IPS-15b (cell line): Measurements from ENCODE around the gene AK9.
"Not testable (repeated sequence)": the region's sequence is repeated elsewhere in the genome, so short reads cannot be mapped to it uniquely, and the experiment has no call there.

Source experiments
- H3K27me3 ChIP-seq: one replicate; pipeline ENCODE4 v1.6.1; 2013; ENCODE audit warnings: low read length; ENCODE audit not compliant: control insufficient read depth, insufficient read depth
- H3K36me3 ChIP-seq: one replicate; pipeline ENCODE4 v1.6.1; 2013; ENCODE audit warnings: low read length; ENCODE audit not compliant: control insufficient read depth, insufficient read depth
- H3K4me1 ChIP-seq: one replicate; pipeline ENCODE4 v1.6.1; 2013; ENCODE audit warnings: mild to moderate bottlenecking, low read length; ENCODE audit not compliant: control insufficient read depth, insufficient read depth
- H3K4me3 ChIP-seq: one replicate; pipeline ENCODE4 v1.5.1; 2013; ENCODE audit warnings: low read depth, low read length
- H3K9ac ChIP-seq: one replicate; pipeline ENCODE4 v1.6.1; 2013; ENCODE audit warnings: low read depth, mild to moderate bottlenecking, low read length
- H3K9me3 ChIP-seq: one replicate; pipeline ENCODE4 v1.6.1; 2013; ENCODE audit warnings: mild to moderate bottlenecking, low read length; ENCODE audit not compliant: control insufficient read depth, insufficient read depth

The AK9 gene

GRCh38 chr6:109474995-109475394, 216.0 kb downstream of the AK9 start:
- H3K27me3 ChIP-seq: no peaks in the 10 kb centered on the region
- H3K9me3 ChIP-seq: no peaks in the 10 kb centered on the region
- peaks cover 58% of the 10 kb centered on the region for H3K36me3 ChIP-seq
- peaks cover 9% of the 10 kb centered on the region for H3K4me1 ChIP-seq
- no peak overlapping the region for H3K9ac ChIP-seq
- H3K4me3 ChIP-seq: no peak overlapping the region

- Histone ChIP-seq H3K9me3 (no peaks in the 10 kb centered on the region), H3K9ac (no peak overlapping the region), H3K4me1 (peaks cover 5% of the 10 kb centered on the region), H3K27me3 (no peaks in the 10 kb centered on the region), H3K36me3 (peaks cover 58% of the 10 kb centered on the region), H3K4me3 (no peak overlapping the region)
Observed at GRCh38 chr6:109473120-109473519, 217.9 kb downstream of the AK9 start.

GRCh38 chr6:109472132-109472995, 218.6 kb downstream of the AK9 start:
- peaks cover 55% of the 10 kb centered on the region for H3K36me3 ChIP-seq
- H3K4me1 ChIP-seq: peaks cover under 1% of the 10 kb centered on the region
- no peak overlapping the region for H3K9ac ChIP-seq
- no peaks in the 10 kb centered on the region for H3K27me3 ChIP-seq
- H3K9me3 ChIP-seq: no peaks in the 10 kb centered on the region
- no peak overlapping the region for H3K4me3 ChIP-seq

- H3K36me3 ChIP-seq: peaks cover 56% of the 10 kb centered on the region
- no peaks in the 10 kb centered on the region for H3K9me3 ChIP-seq
- no peak overlapping the region for H3K4me3 ChIP-seq
- no peaks in the 10 kb centered on the region for H3K4me1 ChIP-seq
- no peak overlapping the region for H3K9ac ChIP-seq
- no peaks in the 10 kb centered on the region for H3K27me3 ChIP-seq
Observed at GRCh38 chr6:109471105-109471810, 219.7 kb downstream of the AK9 start.

GRCh38 chr6:109469591-109470189, 221.3 kb downstream of the AK9 start:
- H3K9ac ChIP-seq: no peak overlapping the region
- H3K27me3 ChIP-seq: no peaks in the 10 kb centered on the region
- H3K36me3 ChIP-seq: peaks cover 52% of the 10 kb centered on the region
- H3K9me3 ChIP-seq: no peaks in the 10 kb centered on the region
- H3K4me1 ChIP-seq: no peaks in the 10 kb centered on the region
- H3K4me3 ChIP-seq: no peak overlapping the region

- Histone ChIP-seq H3K4me3 (no peak overlapping the region), H3K9me3 (no peaks in the 10 kb centered on the region), H3K27me3 (no peaks in the 10 kb centered on the region), H3K4me1 (no peaks in the 10 kb centered on the region), H3K36me3 (peaks cover 38% of the 10 kb centered on the region), H3K9ac (no peak overlapping the region)
Observed at GRCh38 chr6:109467696-109468095, 223.3 kb downstream of the AK9 start.

- Histone ChIP-seq H3K27me3 (no peaks in the 10 kb centered on the region), H3K4me1 (no peaks in the 10 kb centered on the region)
Observed at GRCh38 chr6:109466212-109466923, 224.6 kb downstream of the AK9 start.

GRCh38 chr6:109465772-109466171, 225.2 kb downstream of the AK9 start:
- Histone ChIP-seq H3K9ac (no peak overlapping the region), H3K4me1 (no peaks in the 10 kb centered on the region), H3K36me3 (peaks cover 25% of the 10 kb centered on the region), H3K9me3 (no peaks in the 10 kb centered on the region), H3K4me3 (no peak overlapping the region), H3K27me3 (no peaks in the 10 kb centered on the region)

More at GRCh38 chr6:109466212-109466923, 224.6 kb downstream of the AK9 start:
- Histone ChIP-seq H3K4me3 (no peak overlapping the region), H3K9ac (no peak overlapping the region), H3K36me3 (peaks cover 28% of the 10 kb centered on the region), H3K9me3 (no peaks in the 10 kb centered on the region)

GRCh38 chr6:109461733-109462526, 229.1 kb downstream of the AK9 start:
- Histone ChIP-seq H3K4me3 (no peak overlapping the region), H3K36me3 (peaks cover 20% of the 10 kb centered on the region), H3K4me1 (peaks cover 16% of the 10 kb centered on the region), H3K27me3 (no peaks in the 10 kb centered on the region), H3K9me3 (no peaks in the 10 kb centered on the region), H3K9ac (no peak overlapping the region)

- not testable (repeated sequence) for H3K9me3 ChIP-seq, H3K4me3 ChIP-seq, H3K27me3 ChIP-seq, H3K9ac ChIP-seq
- H3K36me3 ChIP-seq: peaks cover 18% of the 10 kb centered on the region
- peaks cover 23% of the 10 kb centered on the region for H3K4me1 ChIP-seq
Observed at GRCh38 chr6:109461205-109461604, 229.8 kb downstream of the AK9 start.
